Left lobe of liver (tissue), 2 donors: Measurements from ENCODE around the gene GPBP1L1. TPM values are rescaled to one million over a fixed set of nuclear protein-coding genes. Genes with fewer than 3 reads are reported as not detected.
A peak's percentile ranks its signal among the peaks of the same experiment; 100 is the strongest.
"Not testable (repeated sequence)": the region's sequence is repeated elsewhere in the genome, so short reads cannot be mapped to it uniquely, and the experiment has no call there.

Experiments used
- ATAC-seq: fragments of 200-7000 bp; cut with Tn5 transposase; one replicate; pipeline ENCODE4 v1.9.1; 2020; ENCODE audit warnings: mild to moderate bottlenecking, moderate library complexity
- DNase-seq: peaks from one replicate; pipeline ENCODE4 v3.0.0-alpha.2; 2020; ENCODE audit warnings: low spot score
- total RNA-seq: library from RNA; stranded (reverse); gene quantifications from one replicate; pipeline ENCODE4 v1.2.1, GENCODE V29; 2021
- donor health status: DM: no; HTN: no; CAD: no; lungs with moderate emphysema.
- donor health status: DM: no; HTN: yes; CAD: no.

GPBP1L1 gene
- total RNA-seq, 1 donor from 2014 or later, result 76.2 TPM

- ATAC-seq, result no peak
- DNase-seq, result no peak
Observed at GRCh38 chr1:45682942-45683341, 3.4 kb downstream of the GPBP1L1 start.

DNA sequence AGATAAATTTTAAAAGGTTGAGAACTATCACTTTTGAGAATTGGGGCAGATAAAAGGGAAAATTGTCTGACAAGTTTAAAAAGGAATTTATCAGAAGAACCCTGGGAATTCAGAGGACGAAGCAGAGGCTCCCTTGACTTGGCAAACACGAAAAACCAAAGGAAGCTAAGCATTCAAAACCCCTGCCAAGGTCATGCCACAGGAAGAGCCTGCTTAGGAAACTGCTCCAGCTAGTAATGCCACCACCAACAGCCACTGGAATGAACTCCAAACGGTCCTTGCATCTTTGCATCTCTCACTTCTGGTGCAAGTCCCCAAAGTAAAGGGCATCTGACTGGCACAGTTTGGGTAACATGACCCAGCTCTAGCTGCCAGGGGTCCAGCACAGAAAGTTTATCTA lies 7.2 kb downstream of the GPBP1L1 start:
- ATAC-seq, result peak; percentile 40
- DNase-seq, result no peak

DNA sequence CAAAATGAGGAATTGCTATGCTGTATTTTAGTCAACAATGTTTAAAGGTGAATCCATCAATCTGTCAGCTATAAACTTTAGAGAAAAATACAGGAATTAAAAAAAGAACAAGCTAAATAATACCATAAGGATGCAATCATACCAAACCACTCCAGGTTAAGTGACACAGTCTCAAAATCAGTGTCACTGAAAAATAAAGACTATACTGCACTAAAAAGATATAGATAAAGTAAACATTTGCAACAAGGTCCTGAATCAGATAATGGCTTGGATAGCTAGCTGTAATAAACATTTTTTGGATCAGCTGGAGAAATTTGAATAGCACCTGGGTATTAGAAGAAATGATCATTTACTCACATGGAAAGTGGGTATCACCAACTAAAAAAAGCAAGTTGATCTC lies 7.8 kb downstream of the GPBP1L1 start:
- no peak for DNase-seq
- ATAC-seq, result no peak

- DNase-seq, result no peak
- ATAC-seq, result no peak
Observed at GRCh38 chr1:45677751-45678245, 8.5 kb downstream of the GPBP1L1 start.

GRCh38 chr1:45676553-45676952 lies 9.8 kb downstream of the GPBP1L1 start:
- not testable (repeated sequence) for DNase-seq, ATAC-seq

DNA sequence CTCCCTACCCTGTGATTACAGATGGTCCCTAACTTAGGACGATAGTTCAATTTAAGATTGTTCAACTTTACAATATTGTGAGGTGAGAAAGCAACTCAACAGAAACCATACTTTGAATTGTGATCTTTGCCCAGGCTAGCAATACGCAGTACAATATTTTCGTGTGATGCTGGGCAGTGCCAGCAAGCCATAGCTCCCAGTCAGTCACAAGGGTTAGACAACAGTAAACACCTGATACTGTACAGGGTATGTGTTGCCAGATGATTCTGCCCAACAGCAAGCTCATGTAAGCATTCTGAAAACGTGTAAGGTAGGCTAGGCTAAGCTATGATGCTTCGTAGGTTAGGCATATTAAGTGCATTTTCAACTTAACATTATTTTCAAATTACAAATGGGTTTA lies 11.9 kb downstream of the GPBP1L1 start:
- ATAC-seq (peak; percentile 60), DNase-seq (no peak)

DNA sequence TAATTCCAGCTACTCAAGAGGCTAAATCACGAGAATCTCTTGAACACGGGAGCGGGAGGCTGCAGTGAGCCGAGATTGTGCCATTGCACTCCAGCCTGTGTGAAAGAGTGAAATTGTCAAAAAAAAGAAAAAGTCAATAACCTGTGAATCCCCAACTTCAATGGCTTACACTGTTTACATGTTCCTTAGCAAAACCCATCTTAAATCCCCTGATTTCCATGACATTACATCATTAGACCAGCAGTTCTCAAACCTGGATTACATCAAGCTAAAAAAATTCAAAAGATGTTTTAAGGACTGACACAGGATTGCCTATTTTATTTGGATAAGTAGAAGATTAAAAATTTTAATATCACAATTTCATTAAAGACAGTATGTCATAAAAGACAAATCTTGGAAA lies 12.4 kb downstream of the GPBP1L1 start:
- ATAC-seq, result no peak

GRCh38 chr1:45669859-45670655 lies 16.3 kb downstream of the GPBP1L1 start:
- DNase-seq (no peak), ATAC-seq (no peak)

More for the DNA sequence above, 12.4 kb downstream of the GPBP1L1 start:
- DNase-seq, result no peak

DNA sequence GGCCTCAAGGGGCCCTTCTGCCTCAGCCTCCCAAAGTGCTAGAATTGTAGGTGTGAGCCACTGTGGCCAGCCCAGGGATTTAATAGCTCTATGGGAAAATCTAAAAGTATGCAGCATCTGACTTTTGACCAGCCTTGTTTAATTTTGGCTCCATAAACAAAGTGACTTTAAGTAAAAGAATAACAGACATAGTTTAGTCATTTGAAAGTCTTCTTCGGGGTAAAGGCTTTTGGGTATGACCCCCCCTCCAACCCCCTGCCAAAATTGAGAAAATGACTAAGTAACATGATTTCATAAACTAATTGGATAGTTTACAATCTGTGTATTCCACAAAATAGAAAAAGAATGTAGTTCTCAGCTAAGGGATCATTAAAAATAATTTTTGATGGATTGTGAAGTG lies 17.0 kb downstream of the GPBP1L1 start:
- ATAC-seq, result peak; percentile 29
- no peak for DNase-seq

GRCh38 chr1:45668526-45668925 lies 17.8 kb downstream of the GPBP1L1 start:
- ATAC-seq (no peak), DNase-seq (no peak)

- DNase-seq (no peak), ATAC-seq (no peak)
Observed at GRCh38 chr1:45667321-45668111, 18.8 kb downstream of the GPBP1L1 start.

DNA sequence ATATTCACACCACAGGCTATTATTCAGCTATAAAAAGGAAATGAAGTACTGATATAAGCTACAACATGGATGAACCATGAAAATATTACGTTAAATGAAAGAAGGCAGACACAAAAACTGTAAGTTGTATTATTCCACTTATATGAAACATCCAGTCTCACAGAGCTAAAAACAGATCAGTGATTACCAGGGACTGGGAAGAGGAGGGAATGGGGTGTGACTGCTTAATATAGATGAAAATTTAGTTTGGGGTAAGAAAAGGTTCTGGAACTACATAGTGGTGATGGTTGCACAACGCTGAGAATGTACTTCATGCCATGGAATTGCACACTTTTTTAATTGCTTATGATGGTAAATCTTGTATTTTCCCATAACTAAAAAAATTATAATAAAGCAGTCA lies 19.5 kb downstream of the GPBP1L1 start:
- ATAC-seq (no peak), DNase-seq (no peak)

- no peak for DNase-seq
- ATAC-seq, result no peak
Observed at GRCh38 chr1:45660336-45660735, 26.0 kb downstream of the GPBP1L1 start.

DNA sequence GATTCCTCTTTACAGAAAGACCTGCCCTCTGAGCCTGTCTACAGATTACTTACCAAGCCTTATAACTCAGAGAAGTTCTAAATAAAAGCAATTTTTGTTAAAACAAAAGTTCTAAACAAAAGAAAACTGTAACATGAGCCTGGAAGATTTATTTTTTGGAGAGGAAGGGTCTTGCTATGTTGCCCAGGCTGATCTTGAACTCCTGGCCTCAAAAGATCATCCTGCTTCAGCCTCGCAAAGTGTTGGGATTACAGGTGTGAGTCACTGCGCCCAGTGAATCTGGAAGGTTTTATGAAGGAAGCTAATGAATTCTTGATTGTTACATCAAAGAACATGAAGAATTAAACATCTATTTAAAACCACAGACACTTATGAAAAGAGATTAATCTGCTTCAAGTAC lies 27.1 kb downstream of the GPBP1L1 start:
- ATAC-seq (no peak), DNase-seq (no peak)

DNA sequence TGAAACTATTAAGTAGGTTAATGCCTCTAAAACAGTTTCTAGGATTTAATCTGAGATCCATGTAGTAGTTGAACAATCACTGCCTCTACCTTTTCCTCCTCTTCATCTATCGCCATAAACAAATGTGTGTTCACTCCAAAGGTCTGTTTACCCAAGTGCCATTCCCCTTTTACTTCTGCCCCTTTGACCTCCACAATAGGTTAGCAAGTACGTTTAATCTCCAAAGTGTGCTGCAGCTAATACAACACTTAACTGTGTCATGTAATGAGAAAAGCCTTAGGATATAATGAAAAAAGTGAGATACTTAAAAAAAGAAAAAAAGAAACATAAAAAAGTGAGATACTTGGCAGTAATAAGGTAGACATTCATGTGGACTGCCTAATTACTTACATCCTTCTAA lies 28.2 kb downstream of the GPBP1L1 start:
- DNase-seq (no peak), ATAC-seq (peak; percentile 96)

DNA sequence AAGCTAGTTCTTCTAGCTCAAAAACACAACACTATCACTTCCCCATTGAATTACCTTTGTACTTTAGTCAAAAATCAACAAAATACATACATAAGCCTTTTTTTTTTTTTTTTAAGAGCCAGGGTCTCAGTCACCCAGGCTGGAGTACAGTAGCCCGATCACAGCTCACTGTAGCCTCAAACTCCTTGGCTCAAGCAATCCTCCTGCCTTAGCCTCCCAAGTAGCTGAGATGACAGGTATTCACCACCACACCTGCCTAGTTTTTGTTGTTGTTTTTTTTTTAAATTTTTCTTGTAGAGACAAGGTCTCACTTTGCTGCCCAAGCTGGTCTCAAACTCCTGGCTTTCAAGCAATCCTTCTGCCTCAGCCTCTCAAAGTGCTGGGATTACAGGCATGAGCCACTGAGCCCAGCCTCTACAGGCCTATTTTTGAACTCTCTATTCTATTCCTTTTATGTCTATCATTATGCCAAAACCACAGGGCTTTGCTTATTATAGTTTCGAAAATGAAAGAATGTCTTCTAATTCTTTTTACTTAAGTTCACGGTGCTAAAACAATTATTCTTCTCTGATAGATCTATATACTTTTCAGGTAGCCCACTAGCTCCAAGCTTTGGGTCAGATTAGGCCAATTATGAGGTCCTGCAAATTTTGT lies 29.6 kb downstream of the GPBP1L1 start:
- ATAC-seq (no peak), DNase-seq (no peak)

DNA sequence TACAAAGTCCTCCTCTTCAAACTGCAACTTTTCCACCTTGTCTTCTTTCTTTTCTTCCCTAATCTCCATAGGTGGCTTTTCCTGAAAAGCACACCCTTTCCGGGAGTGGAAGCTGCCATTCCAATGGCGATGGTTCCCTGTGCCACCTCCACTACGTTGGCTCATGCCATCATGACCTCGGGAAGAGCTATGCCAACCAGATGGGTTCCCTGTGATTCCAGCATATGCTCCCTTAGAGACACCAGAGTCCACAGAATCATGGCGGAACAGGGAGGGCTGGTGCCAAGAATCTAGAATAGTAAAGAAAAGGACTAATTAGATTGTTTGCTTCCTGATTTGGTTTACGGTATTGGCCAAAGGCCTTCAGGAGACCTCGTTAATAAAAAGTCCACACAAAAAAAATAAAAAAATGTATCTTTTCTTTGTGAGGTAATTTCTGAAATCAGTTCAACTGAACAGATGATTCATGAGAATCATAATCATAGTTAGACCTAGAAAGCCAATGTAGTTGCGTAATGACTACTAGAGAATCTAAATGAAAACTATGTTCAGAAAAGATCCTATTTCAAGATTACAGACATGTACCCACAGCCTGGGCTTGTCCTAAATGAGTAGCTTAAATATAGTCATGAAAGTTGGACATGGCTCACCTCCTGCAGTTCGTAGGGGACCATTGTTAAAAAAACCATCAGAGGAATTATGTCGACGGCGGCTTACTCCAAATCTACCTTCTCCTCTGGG lies 31.6 kb downstream of the GPBP1L1 start:
- DNase-seq (no peak), ATAC-seq (no peak)

DNA sequence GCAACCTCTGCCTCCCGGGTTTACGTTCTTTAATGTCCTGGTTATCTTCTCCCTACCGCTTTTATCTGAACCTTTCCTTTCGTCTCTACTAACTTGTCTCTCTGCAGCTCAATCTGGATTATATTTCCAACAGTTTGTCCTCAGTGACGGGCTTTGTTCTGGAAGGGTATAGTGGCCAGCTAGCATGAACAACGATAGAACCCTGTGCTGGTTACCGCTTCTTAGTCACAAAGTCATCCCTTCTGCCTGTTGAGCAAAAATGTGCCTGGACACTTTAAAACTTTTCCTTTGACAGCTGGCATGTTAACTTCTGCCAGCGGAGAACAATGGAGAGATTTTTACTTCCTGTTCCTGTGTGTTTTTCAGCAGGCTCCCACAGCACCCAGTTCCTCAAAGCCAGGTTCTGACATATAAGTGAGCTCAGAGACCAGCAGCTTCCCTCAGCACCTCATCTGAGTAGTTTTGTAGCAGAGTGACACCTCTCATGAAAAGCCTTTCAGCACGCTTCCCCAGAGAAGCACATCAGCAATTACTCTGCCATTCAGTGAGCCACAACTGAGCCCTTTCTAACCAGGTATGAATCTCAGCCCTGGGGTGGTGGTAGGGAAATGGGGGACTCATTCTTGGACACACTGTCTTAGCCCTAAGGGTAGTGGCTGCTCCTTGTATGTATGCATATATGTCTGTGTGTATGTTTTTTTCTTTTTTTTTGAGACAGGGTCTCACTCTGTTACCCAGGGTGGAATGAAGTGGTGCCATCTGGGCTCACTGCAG lies 38.9 kb downstream of the GPBP1L1 start:
- ATAC-seq (peak; percentile 51), DNase-seq (no peak)

DNA sequence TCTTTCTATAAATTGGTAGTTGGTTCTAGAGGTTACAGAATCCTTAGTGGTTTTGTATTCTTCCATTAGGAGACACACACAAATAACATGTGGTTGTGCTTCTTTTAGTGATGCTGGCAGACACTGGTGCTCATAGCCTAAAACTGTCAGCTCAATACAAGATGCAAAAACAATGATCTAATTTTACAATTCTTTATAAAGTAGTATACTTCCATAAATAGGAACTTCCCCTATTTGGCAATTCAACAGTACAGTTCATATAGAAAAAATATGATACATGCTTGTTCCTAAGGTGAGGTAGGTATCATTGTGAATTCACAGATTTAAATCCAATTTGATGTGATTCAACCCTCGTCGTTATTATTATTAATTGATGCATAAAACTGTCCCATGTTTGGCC lies 41.7 kb downstream of the GPBP1L1 start:
- ATAC-seq, result no peak
- DNase-seq, result no peak

DNA sequence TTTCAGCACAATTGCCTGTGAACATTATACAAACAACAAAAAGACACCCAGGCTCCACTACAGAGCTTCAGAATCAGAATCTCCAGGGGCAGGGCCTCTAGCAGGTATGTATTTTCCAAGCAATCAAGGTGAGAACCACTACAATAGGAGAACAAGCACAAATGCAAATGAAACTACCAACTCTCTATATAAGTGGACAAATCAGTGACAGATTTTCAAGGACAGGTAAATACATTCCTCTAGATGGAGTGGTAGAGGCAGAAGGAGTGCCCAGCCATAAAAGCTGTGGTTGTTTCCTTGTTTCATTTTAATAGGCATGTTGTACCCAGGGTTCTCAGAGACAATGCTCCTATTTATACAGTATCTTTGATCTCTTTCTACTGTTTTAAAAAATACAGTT lies 42.4 kb downstream of the GPBP1L1 start:
- no peak for DNase-seq
- peak; percentile 56 for ATAC-seq
